Liver (tissue), 9 donors: ENCODE measurements around the gene FMO2. TPM values are rescaled to one million over a fixed set of nuclear protein-coding genes. Genes with fewer than 3 reads are reported as not detected.

ENCODE experiments used
- DNase-seq: peaks from one replicate; pipeline ENCODE4 v3.0.0-alpha.2; 2017; ENCODE audit warnings: low spot score
- H3K27ac ChIP-seq, 2 donors: one replicate each; pipeline ENCODE4 v1.7.0; 2013; ENCODE audit warnings: inconsistent platforms in 2 of 2, low read length in 2 of 2, control low read depth in 1 of 2, low read depth in 1 of 2, mild to moderate bottlenecking in 1 of 2
- H3K27me3 ChIP-seq, 4 donors: one replicate each; pipeline versions ENCODE4 v1.6.1 to v1.7.0; 2013; ENCODE audit warnings: low read length in 3 of 4, inconsistent platforms in 1 of 4, mild to moderate bottlenecking in 1 of 4, moderate library complexity in 1 of 4; ENCODE audit not compliant: control insufficient read depth in 4 of 4, insufficient read depth in 4 of 4
- H3K36me3 ChIP-seq, 4 donors: one replicate each; pipeline versions ENCODE4 v1.6.1 to v1.7.0; 2013; ENCODE audit warnings: low read length in 3 of 4, mild to moderate bottlenecking in 3 of 4, low read depth in 1 of 4, moderate library complexity in 1 of 4; ENCODE audit not compliant: control insufficient read depth in 4 of 4, insufficient read depth in 3 of 4
- H3K4me1 ChIP-seq, 4 donors: one replicate each; pipeline versions ENCODE4 v1.6.1 to v1.7.0; 2013; ENCODE audit warnings: low read length in 3 of 4, mild to moderate bottlenecking in 3 of 4, moderate library complexity in 1 of 4; ENCODE audit not compliant: control insufficient read depth in 4 of 4, insufficient read depth in 4 of 4
- H3K4me3 ChIP-seq, 3 donors: one replicate each; pipeline versions ENCODE4 v1.6.1 to v1.7.0; 2013; ENCODE audit warnings: low read length in 3 of 3, control low read depth in 1 of 3, low read depth in 1 of 3, mild to moderate bottlenecking in 1 of 3
- H3K9ac ChIP-seq, 2 donors: one replicate each; pipeline ENCODE4 v1.7.0; 2013; ENCODE audit warnings: low read length in 2 of 2, mild to moderate bottlenecking in 2 of 2, moderate library complexity in 2 of 2, control low read depth in 1 of 2, low read depth in 1 of 2
- H3K9me3 ChIP-seq, 4 donors: one replicate each; pipeline versions ENCODE4 v1.6.1 to v1.7.0; 2013; ENCODE audit warnings: low read length in 3 of 4; ENCODE audit not compliant: control insufficient read depth in 4 of 4
- EGR1 ChIP-seq, 2 donors: IDR thresholded peaks; 2 replicates each; pipeline ENCODE4 v1.6.1; 2016 to 2018; ENCODE audit warnings: antibody characterized with exemption in 2 of 2, low read depth in 2 of 2
- FOXA1 ChIP-seq: IDR thresholded peaks from 2 replicates; pipeline ENCODE4 v1.6.1; 2016; ENCODE audit warnings: antibody characterized with exemption
- FOXA2 ChIP-seq: IDR thresholded peaks from 2 replicates; pipeline ENCODE4 v1.6.1; 2016; ENCODE audit warnings: antibody characterized with exemption
- GABPA ChIP-seq, 2 donors: IDR thresholded peaks in 1 of 2; conservative IDR thresholded peaks in 1 of 2; 2 replicates each; pipeline ENCODE4 v1.6.1; 2016; ENCODE audit warnings: antibody characterized with exemption in 2 of 2, mild to moderate bottlenecking in 1 of 2, moderate library complexity in 1 of 2
- HNF4A ChIP-seq, 2 donors: conservative IDR thresholded peaks; 2 replicates each; pipeline ENCODE4 v1.6.1; 2016; ENCODE audit warnings: antibody characterized with exemption in 2 of 2, mild to moderate bottlenecking in 2 of 2
- HNF4G ChIP-seq: IDR thresholded peaks from 2 replicates; pipeline ENCODE4 v1.6.1; 2016; ENCODE audit warnings: antibody characterized with exemption
- JUND ChIP-seq, 2 donors: IDR thresholded peaks; 2 replicates each; pipeline ENCODE4 v1.6.1; 2016; ENCODE audit warnings: antibody characterized with exemption in 2 of 2
- NR2F2 ChIP-seq: IDR thresholded peaks from 2 replicates; pipeline ENCODE4 v1.6.1; 2016; ENCODE audit warnings: antibody characterized with exemption
- RAD21 ChIP-seq, 2 donors: IDR thresholded peaks; 2 replicates each; pipeline ENCODE4 v1.6.1; 2016; ENCODE audit warnings: antibody characterized with exemption in 2 of 2, mild to moderate bottlenecking in 2 of 2
- REST ChIP-seq: IDR thresholded peaks from 2 replicates; pipeline ENCODE4 v1.6.1; 2016; ENCODE audit warnings: antibody characterized with exemption, mild to moderate bottlenecking
- RXRA ChIP-seq, 2 donors: IDR thresholded peaks; 2 replicates each; pipeline ENCODE4 v1.6.1; 2017 to 2018; ENCODE audit warnings: antibody characterized with exemption in 2 of 2, mild to moderate bottlenecking in 1 of 2
- SP1 ChIP-seq: IDR thresholded peaks from 2 replicates; pipeline ENCODE4 v1.6.1; 2018; ENCODE audit warnings: antibody characterized with exemption, mild to moderate bottlenecking
- TAF1 ChIP-seq: conservative IDR thresholded peaks from 2 replicates; pipeline ENCODE4 v1.6.1; 2016; ENCODE audit warnings: antibody characterized with exemption, mild to moderate bottlenecking
- YY1 ChIP-seq: IDR thresholded peaks from 2 replicates; pipeline ENCODE4 v1.6.1; 2016; ENCODE audit warnings: antibody characterized with exemption, mild to moderate bottlenecking
- ZBTB33 ChIP-seq: IDR thresholded peaks from 2 replicates; pipeline ENCODE4 v1.6.1; 2016; ENCODE audit warnings: antibody characterized with exemption
- WGBS: extraction: QIAGEN DNeasy Blood & Tissue Kit; methylation state at CpG from one replicate; pipeline ENCODE4 v1.1.7; 2013; 5-methylcytosine and 5-hydroxymethylcytosine counted together
- polyA plus RNA-seq, 2 donors: library from polyadenylated mRNA; stranded (reverse) in 1 of 2; unstranded in 1 of 2; fragments of 200-250 nt in 1 of 2; fragments of >200 nt in 1 of 2; fragmentation: Nextera tagmentation in 1 of 2; extraction: Ambion mirVana in 1 of 2; gene quantifications; one replicate each; pipeline versions ENCODE4 v1.2.1 to v1.2.3, GENCODE V29; 2013 to 2015
- total RNA-seq, 2 donors: library from RNA; depleted of rRNA; stranded (reverse); fragments of >200 nt; gene quantifications; one replicate each; pipeline ENCODE4 v1.2.3, GENCODE V29; 2014
- TF ChIP-seq, protein P1 (sequence below): fragments of 150-350 bp; IDR thresholded peaks from 2 replicates; pipeline ENCODE4 v1.5.1; 2017; ENCODE audit warnings: improper control_type of control experiment, low read depth, low read length; ENCODE audit not compliant: missing input control
- TF ChIP-seq, protein P2 (sequence below): IDR thresholded peaks from 2 replicates; pipeline ENCODE4 v1.6.1; 2016; ENCODE audit warnings: antibody characterized with exemption
- TF ChIP-seq, protein P3 (sequence below): IDR thresholded peaks from 2 replicates; pipeline ENCODE4 v1.6.1; 2016; ENCODE audit warnings: antibody characterized with exemption
- donor health status: healthy.
- donor health status: healthy.
- donor health status: healthy.
- donor health status: healthy.
- donor health status: healthy.

Gene FMO2
- total and polyA plus RNA-seq, 4 donors, result 0.14 to 1.6 (median 1.1) TPM

DNA sequence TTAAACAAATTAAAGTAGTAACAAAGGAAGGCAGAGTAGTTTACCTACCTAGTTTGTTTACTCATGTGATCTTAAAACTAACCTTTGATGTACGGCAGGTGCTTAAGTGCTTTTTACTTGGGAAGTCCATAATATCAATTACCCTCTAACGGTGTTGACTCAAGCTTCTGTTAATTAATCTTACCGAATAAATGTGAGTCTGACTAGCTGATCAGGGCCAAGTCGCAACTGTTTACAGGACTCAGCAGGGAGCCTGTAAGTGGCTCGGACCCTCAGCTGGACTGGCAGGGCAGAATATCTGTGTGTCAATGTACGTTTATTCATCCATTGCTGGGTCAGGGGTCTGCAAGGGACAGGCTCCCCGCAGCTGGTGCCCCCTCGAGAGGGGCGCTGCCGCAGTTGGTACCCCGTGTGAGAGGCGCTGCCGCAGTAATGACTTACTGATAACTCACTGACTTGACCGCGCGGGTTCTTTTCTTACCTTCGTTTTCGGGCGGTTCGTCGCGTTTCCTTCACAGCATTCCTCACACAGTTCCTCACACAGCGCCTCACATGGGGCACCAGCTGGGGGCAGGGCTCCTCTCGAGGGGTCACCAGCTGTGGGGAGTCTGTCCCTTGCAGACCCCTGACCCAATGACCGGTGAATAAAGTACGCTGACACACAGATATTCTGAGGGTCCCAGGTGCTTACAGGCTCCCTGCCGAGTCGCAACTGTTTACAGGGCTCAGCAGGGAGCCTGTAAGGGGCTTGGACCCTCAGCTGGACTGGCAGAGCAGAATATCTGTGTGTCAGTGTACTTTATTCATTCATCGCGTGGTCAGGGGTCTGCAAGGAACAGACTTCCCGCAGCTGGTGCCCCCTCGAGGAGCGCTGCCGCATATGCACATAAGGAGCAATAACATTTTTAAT, 66.2 kb downstream of the FMO2 start:
- H3K27ac ChIP-seq, result no peak overlapping the region
- H3K4me3 ChIP-seq, result peak overlapping the region; percentile 65 to 87 (median 67)
- peaks cover 0 to 3% (median 3%) of the 10 kb centered on the region in 4 donors for H3K4me1 ChIP-seq
- WGBS, result 4% methylated on average over 34 of the region's 34 CpGs
- H3K9ac ChIP-seq, result peak overlapping the region; percentile 53 to 58
- H3K36me3 ChIP-seq, result no peaks in the 10 kb centered on the region
- H3K9me3 ChIP-seq, result no peaks in the 10 kb centered on the region
- H3K27me3 ChIP-seq, result no peaks in the 10 kb centered on the region
- DNase-seq, result no peak
- TF ChIP-seq, protein P1, sequence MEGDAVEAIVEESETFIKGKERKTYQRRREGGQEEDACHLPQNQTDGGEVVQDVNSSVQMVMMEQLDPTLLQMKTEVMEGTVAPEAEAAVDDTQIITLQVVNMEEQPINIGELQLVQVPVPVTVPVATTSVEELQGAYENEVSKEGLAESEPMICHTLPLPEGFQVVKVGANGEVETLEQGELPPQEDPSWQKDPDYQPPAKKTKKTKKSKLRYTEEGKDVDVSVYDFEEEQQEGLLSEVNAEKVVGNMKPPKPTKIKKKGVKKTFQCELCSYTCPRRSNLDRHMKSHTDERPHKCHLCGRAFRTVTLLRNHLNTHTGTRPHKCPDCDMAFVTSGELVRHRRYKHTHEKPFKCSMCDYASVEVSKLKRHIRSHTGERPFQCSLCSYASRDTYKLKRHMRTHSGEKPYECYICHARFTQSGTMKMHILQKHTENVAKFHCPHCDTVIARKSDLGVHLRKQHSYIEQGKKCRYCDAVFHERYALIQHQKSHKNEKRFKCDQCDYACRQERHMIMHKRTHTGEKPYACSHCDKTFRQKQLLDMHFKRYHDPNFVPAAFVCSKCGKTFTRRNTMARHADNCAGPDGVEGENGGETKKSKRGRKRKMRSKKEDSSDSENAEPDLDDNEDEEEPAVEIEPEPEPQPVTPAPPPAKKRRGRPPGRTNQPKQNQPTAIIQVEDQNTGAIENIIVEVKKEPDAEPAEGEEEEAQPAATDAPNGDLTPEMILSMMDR, result peak; percentile 48
- TF ChIP-seq GABPA (IDR thresholded peaks at IDR 0.05 in 1 of 2, conservative IDR thresholded peaks at IDR 0.05 in 1 of 2) (no peak), RAD21 (IDR thresholded peaks at IDR 0.05) (peak in 1 of 2 donors; percentile 54), NR2F2 (no peak), FOXA2 (no peak), EGR1 (IDR thresholded peaks at IDR 0.05; ENCODE audit: low read depth in 2 of 2) (no peak)
- TF ChIP-seq, protein P2, sequence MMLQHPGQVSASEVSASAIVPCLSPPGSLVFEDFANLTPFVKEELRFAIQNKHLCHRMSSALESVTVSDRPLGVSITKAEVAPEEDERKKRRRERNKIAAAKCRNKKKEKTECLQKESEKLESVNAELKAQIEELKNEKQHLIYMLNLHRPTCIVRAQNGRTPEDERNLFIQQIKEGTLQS, result no peak

DNA sequence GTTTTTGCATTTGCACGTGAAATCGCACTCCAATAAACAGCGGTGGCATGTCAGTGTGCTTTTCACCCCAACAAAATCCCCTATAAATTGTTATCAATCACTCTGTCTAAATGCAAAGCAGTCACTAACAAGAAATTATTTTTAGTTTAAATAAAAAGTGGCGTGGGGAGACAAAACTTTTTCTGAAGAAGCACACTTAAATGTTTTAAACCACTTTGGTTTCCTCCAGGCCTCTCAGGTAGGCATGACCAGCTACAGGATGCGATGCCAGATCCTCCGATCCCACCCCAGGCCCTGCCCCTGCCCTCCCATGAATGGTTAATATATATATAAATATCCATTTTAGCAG, 66.8 kb downstream of the FMO2 start:
- Histone ChIP-seq H3K4me3 (peak overlapping the region; percentile 65 to 87 (median 67)), H3K9ac (peak overlapping the region; percentile 53 to 58), H3K27ac (no peak overlapping the region), H3K4me1 (peaks cover 0 to 6% (median 5%) of the 10 kb centered on the region in 4 donors), H3K36me3 (no peaks in the 10 kb centered on the region), H3K27me3 (no peaks in the 10 kb centered on the region), H3K9me3 (no peaks in the 10 kb centered on the region)
- TF ChIP-seq, protein P3, sequence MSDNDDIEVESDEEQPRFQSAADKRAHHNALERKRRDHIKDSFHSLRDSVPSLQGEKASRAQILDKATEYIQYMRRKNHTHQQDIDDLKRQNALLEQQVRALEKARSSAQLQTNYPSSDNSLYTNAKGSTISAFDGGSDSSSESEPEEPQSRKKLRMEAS, result no peak
- TF ChIP-seq HNF4A (conservative IDR thresholded peaks at IDR 0.05) (no peak), HNF4G (no peak), RAD21 (IDR thresholded peaks at IDR 0.05) (no peak), TAF1 (no peak), YY1 (no peak), ZBTB33 (no peak), EGR1 (IDR thresholded peaks at IDR 0.05; ENCODE audit: low read depth in 2 of 2) (no peak), FOXA1 (no peak), FOXA2 (no peak), REST (no peak), GABPA (IDR thresholded peaks at IDR 0.05 in 1 of 2, conservative IDR thresholded peaks at IDR 0.05 in 1 of 2) (no peak), RXRA (IDR thresholded peaks at IDR 0.05) (no peak), SP1 (no peak), NR2F2 (no peak), JUND (IDR thresholded peaks at IDR 0.05) (no peak)
- TF ChIP-seq, protein P1, result no peak
- TF ChIP-seq, protein P2, result no peak
- DNase-seq, result no peak
- 45% methylated on average over 6 of the region's 6 CpGs for WGBS
